ENCODE results near the gene SRP54. TPM values are rescaled to one million over a fixed set of nuclear protein-coding genes. Genes with fewer than 3 reads are reported as not detected.
"Not testable (repeated sequence)": the region's sequence is repeated elsewhere in the genome, so short reads cannot be mapped to it uniquely, and the experiment has no call there.

Gene SRP54
- 29.6 TPM for total RNA-seq
- long read RNA-seq, transcript SRP54-201 (16 exons, 2,279 nt): major isoform, 25 of 29 reads
- long read RNA-seq, partial matches to known transcripts: 1 of 29 reads
- long read RNA-seq, other reads (novel, unspliced or antisense): 3 of 29 reads

DNA sequence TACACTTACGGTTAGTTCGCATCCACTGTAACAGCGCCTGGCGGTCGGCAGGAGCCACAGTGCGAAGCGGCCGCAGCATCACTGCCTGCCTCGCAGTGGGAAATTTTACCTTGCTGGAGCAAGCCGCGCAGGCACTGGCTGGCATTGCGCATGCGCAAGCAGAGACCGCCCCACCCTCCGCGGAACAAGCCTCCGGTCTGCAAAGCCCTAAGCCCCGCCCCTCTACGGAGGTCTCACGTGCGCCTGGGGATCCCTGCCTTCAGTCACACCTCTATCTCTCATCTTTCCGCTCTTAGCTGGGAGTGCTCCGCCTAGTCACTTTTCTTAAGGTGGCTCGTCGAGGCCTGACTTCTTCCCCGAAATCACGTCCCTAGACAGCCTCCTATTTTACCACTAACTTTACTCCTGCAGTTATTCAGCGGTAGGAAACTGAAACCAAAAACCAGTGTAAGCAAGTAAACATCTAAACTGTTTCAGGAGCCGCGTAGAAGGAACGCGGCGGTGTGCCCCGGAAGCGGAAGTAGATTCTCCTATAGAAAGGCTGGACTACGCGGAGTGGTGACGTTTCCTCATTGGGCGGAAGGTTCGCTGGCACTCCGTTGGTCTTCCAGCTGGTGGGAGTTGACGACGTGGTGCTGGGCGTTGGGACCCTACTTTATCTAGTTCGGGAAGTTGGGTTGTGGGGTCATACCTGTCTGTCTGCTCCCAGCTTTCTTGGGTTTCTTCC is at the start of gene SRP54:
SRP54 (plus strand) TSS at position 572 of the 727 bp plus-strand sequence. CDS start 13,718 bp downstream, outside the sequence.
- intact Hi-C loops (cut with DNase I): loop anchor here (1.0 to 10.0 kb wide), 3 partner anchors 64 to 432 kb away; partner anchors contain the start of genes BAZ1A and FAM177A1
- ATAC-seq: peak; percentile 98
- DNase-seq (ENCODE audit: missing footprints): peak; percentile 98

DNA sequence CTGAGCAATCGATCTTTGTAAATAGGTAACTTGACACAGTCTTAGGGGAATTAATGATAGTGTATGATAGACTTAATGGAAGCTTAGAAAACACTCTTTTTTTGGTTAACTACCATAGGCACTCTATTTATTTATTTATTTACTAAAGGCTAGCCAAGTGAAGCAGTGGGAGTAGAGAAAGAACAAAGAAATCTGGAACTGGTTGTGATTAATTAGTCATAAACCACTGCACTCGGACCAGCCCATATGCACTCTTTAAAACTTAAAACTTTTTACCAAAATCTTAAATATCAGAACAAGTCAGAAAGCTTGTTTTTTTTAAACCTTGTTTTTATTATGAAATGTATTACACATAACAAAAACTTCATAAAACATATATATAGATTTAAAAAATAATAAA is 49.5 kb upstream of the SRP54 start:
- DNase-seq (ENCODE audit: missing footprints): no peak
- intact Hi-C loops (cut with DNase I): no loop called here
- ATAC-seq: no peak

DNA sequence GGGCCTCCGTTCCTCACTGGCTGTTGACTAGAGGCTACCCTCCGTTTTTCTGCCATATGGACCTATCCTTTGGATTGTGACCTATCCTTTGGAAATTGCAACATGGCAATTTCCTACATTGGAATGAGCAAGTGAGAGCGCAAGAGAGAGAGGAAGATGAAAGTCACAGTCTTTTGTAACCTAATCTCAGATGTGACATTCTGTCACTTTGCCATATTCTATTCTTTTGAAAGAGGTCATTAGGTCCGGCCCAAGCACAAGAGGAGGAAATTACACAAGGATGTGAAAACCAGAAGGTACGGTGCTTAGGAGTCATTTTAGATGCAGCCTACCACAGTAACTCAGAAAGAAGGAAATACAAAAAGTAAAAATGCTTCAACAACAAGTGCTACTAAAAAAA is 47.3 kb upstream of the SRP54 start:
- ATAC-seq: no peak
- intact Hi-C loops (cut with DNase I): no loop called here

GRCh38 chr14:34937442-34937841 is 45.4 kb upstream of the SRP54 start:
- DNase-seq (ENCODE audit: missing footprints): no peak
- ATAC-seq: no peak
- intact Hi-C loops (cut with DNase I): no loop called here

More for the DNA sequence above, 47.3 kb upstream of the SRP54 start:
- no peak for DNase-seq (ENCODE audit: missing footprints)

DNA sequence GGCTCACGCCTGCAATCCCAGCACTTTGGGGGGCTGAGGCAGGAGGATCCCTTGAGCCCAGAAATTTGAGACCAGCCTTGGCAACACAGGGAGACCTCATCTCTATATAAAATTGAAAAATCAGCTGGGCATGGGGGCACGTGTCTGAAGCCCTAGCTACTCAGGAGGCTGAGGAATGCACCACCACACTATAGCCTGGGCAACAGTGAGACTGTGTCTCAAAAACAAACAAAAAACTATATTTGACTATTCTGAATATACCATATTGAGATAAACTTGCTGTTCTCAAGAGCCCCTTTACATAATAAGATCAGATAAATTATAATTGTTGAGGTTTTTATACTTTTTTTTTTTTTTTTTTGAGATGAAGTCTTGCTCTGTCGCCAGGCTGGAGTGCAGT is 44.9 kb upstream of the SRP54 start:
- DNase-seq (ENCODE audit: missing footprints): no peak
- intact Hi-C loops (cut with DNase I): no loop called here
- ATAC-seq: no peak

DNA sequence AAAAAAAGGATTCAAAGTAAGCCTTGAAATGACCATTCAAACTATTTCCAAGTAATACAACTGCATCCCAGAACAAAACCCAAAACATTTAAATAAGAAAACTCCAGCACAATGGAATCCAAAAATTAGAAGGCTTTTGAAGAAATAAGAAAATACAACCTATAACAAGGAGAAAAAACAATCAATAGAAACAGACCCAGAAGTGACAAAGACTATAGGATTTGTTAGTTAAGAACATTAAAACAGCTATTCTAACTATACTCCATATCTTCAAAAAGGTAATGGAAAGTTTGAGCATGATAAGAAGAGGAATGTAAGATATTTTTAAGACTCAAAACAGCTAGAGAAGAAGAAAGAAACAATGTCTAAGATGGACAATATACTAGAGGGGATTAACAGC is 39.3 kb upstream of the SRP54 start:
- ATAC-seq: no peak
- intact Hi-C loops (cut with DNase I): no loop called here
- DNase-seq (ENCODE audit: missing footprints): no peak

- intact Hi-C loops (cut with DNase I): no loop called here
- ATAC-seq: no peak
- DNase-seq (ENCODE audit: missing footprints): no peak
Observed at GRCh38 chr14:34944744-34945143, 38.0 kb upstream of the SRP54 start.

- ATAC-seq: no peak
- no peak for DNase-seq (ENCODE audit: missing footprints)
- intact Hi-C loops (cut with DNase I): no loop called here
Observed at GRCh38 chr14:34946699-34947098, 36.1 kb upstream of the SRP54 start.

DNA sequence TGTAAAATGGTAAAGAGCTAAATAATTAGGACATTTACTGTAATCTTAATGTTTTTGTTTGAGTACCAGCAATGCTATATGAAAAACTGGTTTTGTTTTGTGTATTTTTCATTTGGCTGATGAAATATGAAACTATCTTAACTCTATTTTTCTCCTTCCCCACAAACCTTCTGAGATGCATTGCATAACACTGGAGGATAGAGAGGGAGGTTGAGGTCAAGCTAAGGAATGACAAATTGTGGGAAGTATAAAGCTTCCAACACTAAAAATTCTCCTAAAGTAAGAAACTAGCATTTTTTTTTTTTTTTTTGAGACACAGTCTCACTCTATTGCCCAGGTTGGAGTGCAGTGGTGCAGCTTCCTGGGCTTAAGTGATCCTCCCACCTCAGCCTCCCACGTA is 31.5 kb upstream of the SRP54 start:
- ATAC-seq: no peak
- no peak for DNase-seq (ENCODE audit: missing footprints)
- intact Hi-C loops (cut with DNase I): no loop called here

- no peak for DNase-seq (ENCODE audit: missing footprints)
- ATAC-seq: no peak
- intact Hi-C loops (cut with DNase I): no loop called here
Observed at GRCh38 chr14:34956931-34957330, 25.9 kb upstream of the SRP54 start.

DNA sequence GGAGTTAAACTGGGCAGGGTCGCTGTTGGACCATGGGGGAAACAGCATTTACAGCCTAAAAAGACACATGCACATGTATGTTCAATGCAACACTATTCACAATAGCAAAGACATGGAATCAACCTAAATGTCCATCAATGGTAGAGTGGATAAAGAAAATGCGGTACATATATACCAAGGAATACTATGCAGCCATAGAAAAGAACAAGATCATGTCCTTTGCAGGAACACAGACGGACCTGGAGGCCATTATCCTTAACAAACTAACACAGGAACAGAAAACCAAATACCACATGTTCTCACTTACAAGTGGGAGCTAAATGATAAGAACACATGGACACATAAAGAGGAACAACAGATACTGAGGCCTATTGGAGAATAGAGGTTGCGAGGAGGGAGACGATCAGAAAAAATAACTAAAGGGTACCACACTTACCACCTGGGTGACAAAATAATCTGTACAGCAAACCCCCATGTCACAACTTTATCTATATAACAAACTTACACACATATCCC is 25.0 kb upstream of the SRP54 start:
- ATAC-seq (no peak), DNase-seq (ENCODE audit: missing footprints) (no peak)
- intact Hi-C loops (cut with DNase I): no loop called here

GRCh38 chr14:34962106-34962505 is 20.7 kb upstream of the SRP54 start:
- intact Hi-C loops (cut with DNase I); DNase-seq (ENCODE audit: missing footprints); ATAC-seq: not testable (repeated sequence)

DNA sequence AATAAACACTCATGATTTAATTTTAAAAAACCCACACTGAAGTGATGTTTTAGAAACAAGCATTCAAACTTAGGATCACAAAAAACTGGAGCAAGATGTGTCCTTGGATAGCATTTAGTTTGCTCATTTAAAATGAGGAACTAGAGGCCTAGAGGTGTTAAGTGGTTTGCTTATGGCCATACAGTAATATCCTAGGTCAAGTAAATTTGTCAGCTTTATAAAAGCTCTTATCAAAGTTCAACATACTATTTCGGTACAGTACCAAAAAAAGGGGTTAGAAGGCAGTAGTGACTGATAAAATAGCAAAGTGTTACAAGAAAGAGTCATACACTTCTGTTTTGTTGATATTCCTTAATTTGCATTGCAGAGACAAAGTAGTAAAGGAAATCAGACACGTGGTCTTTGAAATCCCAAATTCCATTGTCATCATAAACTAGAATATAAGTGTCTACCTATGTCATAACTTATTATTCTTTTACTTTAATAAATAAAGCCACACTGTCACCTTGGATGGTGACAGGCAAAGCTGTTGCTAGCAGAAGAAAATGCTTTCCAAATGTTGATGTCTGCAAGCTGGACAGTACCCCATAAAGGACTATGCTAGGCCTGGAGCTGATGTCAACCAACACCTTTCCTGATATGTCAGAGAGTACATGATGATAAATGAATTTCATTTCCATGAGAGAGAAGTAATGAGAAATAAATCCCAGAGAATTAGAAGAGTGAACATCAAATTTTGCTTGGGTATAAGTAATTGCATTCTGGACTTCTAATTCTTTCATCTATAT is 17.6 kb upstream of the SRP54 start:
- DNase-seq (ENCODE audit: missing footprints): no peak
- intact Hi-C loops (cut with DNase I): no loop called here
- peak; percentile 68 for ATAC-seq

GRCh38 chr14:34965912-34966311 is 16.9 kb upstream of the SRP54 start:
- ATAC-seq (no peak), DNase-seq (ENCODE audit: missing footprints) (no peak)
- intact Hi-C loops (cut with DNase I): no loop called here

DNA sequence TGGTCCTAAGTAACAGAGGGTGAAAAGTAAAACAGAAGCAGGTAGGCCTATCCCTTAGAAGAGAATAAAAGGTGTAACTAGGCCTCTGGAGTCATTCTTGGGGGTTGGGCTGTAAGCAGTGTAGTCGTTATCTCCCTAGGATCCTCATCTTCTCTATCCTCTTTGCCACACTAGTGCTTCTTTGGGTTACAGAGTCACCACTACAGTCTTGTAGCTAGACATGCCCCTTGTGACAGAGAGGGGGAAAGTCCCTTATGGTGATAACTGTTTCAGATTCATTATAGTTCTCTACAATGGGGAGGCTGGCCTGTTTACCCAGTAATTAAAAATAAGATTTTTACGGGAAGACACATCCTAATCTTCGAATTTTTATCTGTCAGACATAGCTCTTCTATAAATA is 16.4 kb upstream of the SRP54 start:
- intact Hi-C loops (cut with DNase I): no loop called here

GRCh38 chr14:34970665-34971064 is 12.1 kb upstream of the SRP54 start:
- no peak for DNase-seq (ENCODE audit: missing footprints)
- intact Hi-C loops (cut with DNase I): no loop called here
- ATAC-seq: no peak

More for the DNA sequence above, 16.4 kb upstream of the SRP54 start:
- DNase-seq (ENCODE audit: missing footprints): no peak
- ATAC-seq: no peak

- no peak for ATAC-seq
- intact Hi-C loops (cut with DNase I): no loop called here
Observed at GRCh38 chr14:34971381-34971780, 11.4 kb upstream of the SRP54 start.

GRCh38 chr14:34971801-34972200 is 11.0 kb upstream of the SRP54 start:
- intact Hi-C loops (cut with DNase I): no loop called here
- ATAC-seq (no peak), DNase-seq (ENCODE audit: missing footprints) (no peak)

More at GRCh38 chr14:34971381-34971780, 11.4 kb upstream of the SRP54 start:
- no peak for DNase-seq (ENCODE audit: missing footprints)

- intact Hi-C loops (cut with DNase I): no loop called here
- no peak for ATAC-seq
- no peak for DNase-seq (ENCODE audit: missing footprints)
Observed at GRCh38 chr14:34978444-34978843, 4.3 kb upstream of the SRP54 start.
